ENCODE data around the gene SLC29A4. TPM values are rescaled to one million over a fixed set of nuclear protein-coding genes. Genes with fewer than 3 reads are reported as not detected.
A peak's percentile ranks its signal among the peaks of the same experiment; 100 is the strongest.

The SLC29A4 gene
- total and polyA plus RNA-seq, 2 of the 13 experiments (the other 11 are each of a cell fraction or from before 2014, with no cell fraction given): 29.7 to 31.7 TPM

- TF ChIP-seq TP53 (CRISPR knock-in tag; conservative IDR thresholded peaks at IDR 0.05): no peak
- no peak for TF ChIP-seq PLSCR1 (CRISPR knock-in tag; IDR thresholded peaks at IDR 0.05; ENCODE audit: borderline replicate concordance)
- TF ChIP-seq PCBP1 (IDR thresholded peaks at IDR 0.05; ENCODE audit: borderline replicate concordance, low read depth, low read length): no peak
- peak; percentile 76 for TF ChIP-seq ZNF121 (CRISPR knock-in tag; IDR thresholded peaks at IDR 0.05)
- TF ChIP-seq SAFB2 (CRISPR knock-in tag; IDR thresholded peaks at IDR 0.05; ENCODE audit: borderline replicate concordance, low read depth): no peak
- peak; percentile 79 for TF ChIP-seq TFDP1 (CRISPR knock-in tag; IDR thresholded peaks at IDR 0.05; ENCODE audit: borderline replicate concordance)
- no peak for TF ChIP-seq ZNF678 (CRISPR knock-in tag; IDR thresholded peaks at IDR 0.05)
- TF ChIP-seq YEATS4 (CRISPR knock-in tag; IDR thresholded peaks at IDR 0.05; ENCODE audit: borderline replicate concordance): no peak
- no peak for TF ChIP-seq ZNF570 (CRISPR knock-in tag; IDR thresholded peaks at IDR 0.05; ENCODE audit: borderline replicate concordance)
- TF ChIP-seq ZNF580 (CRISPR knock-in tag; IDR thresholded peaks at IDR 0.05; ENCODE audit: borderline replicate concordance, low read depth): no peak
- peak; percentile 68 for TF ChIP-seq RXRA (CRISPR knock-in tag; IDR thresholded peaks at IDR 0.05)
- peak; percentile 69; the same call in 1 of the 2 replicates for TF ChIP-seq ZNF274 (CRISPR knock-in tag; IDR thresholded peaks at IDR 0.05)
- TF ChIP-seq POGZ (CRISPR knock-in tag; IDR thresholded peaks at IDR 0.05): no peak
- TF ChIP-seq THAP8 (CRISPR knock-in tag; IDR thresholded peaks at IDR 0.05; ENCODE audit: borderline replicate concordance): no peak
- no peak for TF ChIP-seq ZMAT5 (CRISPR knock-in tag; IDR thresholded peaks at IDR 0.05; ENCODE audit: borderline replicate concordance, low read depth)
- TF ChIP-seq HOXD1 (CRISPR knock-in tag; IDR thresholded peaks at IDR 0.05): no peak
- no peak for TF ChIP-seq ZBTB4 (CRISPR knock-in tag; IDR thresholded peaks at IDR 0.05; ENCODE audit: borderline replicate concordance)
- no peak for TF ChIP-seq ZBTB10 (CRISPR knock-in tag; IDR thresholded peaks at IDR 0.05; ENCODE audit: borderline replicate concordance)
- TF ChIP-seq ZBTB42 (CRISPR knock-in tag; IDR thresholded peaks at IDR 0.05): 0 out of 2 replicates have a peak, but pooled peaks have one; percentile 14
- no peak for TF ChIP-seq MAFF (IDR thresholded peaks at IDR 0.05; ENCODE audit: low read depth, low read length)
- no peak for TF ChIP-seq ZNF431 (CRISPR knock-in tag; IDR thresholded peaks at IDR 0.05; ENCODE audit: borderline replicate concordance, low read depth)
Observed at GRCh38 chr7:5238500-5238899, 44.2 kb upstream of the SLC29A4 start (continued).
